Measurements from ENCODE around the gene NR1D1. TPM values are rescaled to one million over a fixed set of nuclear protein-coding genes. Genes with fewer than 3 reads are reported as not detected.
"Not testable (repeated sequence)": the region's sequence is repeated elsewhere in the genome, so short reads cannot be mapped to it uniquely, and the experiment has no call there.

The NR1D1 gene
- 21.1 TPM for total RNA-seq
- long read RNA-seq, transcript NR1D1-201 (8 exons, 2,772 nt) = major isoform, 39 of 48 reads
- long read RNA-seq, partial matches to known transcripts = 7 of 48 reads
- long read RNA-seq, other reads (novel, unspliced or antisense) = 2 of 48 reads

- intact Hi-C loops (cut with DNase I) = loop anchor here (5.0 kb wide), 1 partner anchor 33 kb away; no protein-coding TSS in a partner anchor
- ATAC-seq (ENCODE audit: poor library complexity) = no peak
These were observed at the start of gene NR1D1 for GRCh38 chr17:40100419-40100668. TSS of gene NR1D1 (minus strand) at chr17:40100589. CDS start at chr17:40100094, 495 bp downstream.

DNA sequence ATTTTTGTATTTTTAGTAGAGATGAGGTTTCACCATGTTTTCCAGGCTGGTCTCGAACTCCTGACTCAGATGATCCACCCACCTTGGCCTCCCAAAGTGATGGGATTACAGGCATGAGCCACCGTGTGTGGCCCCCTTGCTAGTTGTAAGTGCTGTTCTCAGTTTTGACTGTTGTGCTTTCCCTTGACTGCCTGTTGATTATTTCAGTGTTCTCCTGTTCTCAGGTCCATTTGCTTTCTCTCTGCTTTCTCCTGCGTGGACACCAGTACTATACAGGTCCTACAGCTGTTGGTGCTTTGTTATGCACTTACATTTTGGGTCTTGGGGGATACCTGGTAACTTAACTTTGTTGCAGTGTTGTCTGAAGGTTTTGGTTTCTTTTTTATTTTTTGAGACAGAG is 48.1 kb upstream of the NR1D1 start:
- ATAC-seq (ENCODE audit: poor library complexity) (no peak), DNase-seq (no peak)
- intact Hi-C loops (cut with DNase I) = no loop called here

More at GRCh38 chr17:40100419-40100668, at the start of gene NR1D1:
- no peak for DNase-seq

- DNase-seq (no peak), ATAC-seq (ENCODE audit: poor library complexity) (no peak)
- intact Hi-C loops (cut with DNase I) = no loop called here
These were observed 45.1 kb upstream of the NR1D1 start for GRCh38 chr17:40145476-40145875.

DNA sequence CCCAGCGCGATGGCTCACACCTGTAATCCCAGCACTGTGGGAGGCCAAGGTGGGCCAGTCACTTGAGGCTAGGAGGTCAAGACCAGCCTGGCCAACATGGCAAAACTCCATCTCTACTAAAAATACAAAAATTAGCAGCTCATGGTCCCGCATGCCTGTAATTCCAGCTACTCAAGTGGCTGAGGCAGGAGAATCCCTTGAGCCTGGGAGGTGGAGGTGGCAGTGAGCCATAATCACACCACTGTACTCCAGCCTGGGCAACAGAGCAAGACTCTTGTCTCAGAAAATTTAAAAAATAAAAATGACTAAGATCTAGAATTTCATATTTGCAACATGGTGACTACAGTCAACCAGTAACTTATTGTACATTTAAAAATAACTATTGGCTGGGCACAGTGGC is 42.8 kb upstream of the NR1D1 start:
- intact Hi-C loops (cut with DNase I); DNase-seq; ATAC-seq (ENCODE audit: poor library complexity): not testable (repeated sequence)

DNA sequence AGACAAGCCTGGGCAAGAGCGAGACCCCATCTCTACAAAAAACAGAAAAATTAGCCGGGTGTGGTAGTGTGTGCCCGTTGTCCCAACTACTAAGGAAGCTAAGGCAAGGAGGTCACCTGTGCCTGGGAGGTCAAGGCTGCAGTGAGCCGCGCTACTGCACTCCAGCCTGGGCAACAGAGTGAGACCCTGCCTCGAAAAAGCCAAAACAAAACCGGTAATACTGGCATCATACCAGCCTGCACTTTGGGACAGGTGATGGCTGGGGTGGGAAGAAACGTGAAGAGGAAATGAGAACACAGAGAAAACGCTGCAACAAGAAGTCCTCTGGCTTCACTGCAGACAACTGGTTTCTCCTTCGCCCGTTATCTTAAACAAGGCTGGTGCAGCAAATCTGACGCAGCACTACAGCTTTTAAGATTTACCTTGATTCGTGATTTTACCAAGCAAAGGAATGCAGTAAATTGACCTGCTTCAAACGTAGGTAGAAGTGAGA is 39.2 kb upstream of the NR1D1 start:
- intact Hi-C loops (cut with DNase I) = no loop called here
- no peak for DNase-seq
- ATAC-seq (ENCODE audit: poor library complexity) = peak; percentile 3

DNA sequence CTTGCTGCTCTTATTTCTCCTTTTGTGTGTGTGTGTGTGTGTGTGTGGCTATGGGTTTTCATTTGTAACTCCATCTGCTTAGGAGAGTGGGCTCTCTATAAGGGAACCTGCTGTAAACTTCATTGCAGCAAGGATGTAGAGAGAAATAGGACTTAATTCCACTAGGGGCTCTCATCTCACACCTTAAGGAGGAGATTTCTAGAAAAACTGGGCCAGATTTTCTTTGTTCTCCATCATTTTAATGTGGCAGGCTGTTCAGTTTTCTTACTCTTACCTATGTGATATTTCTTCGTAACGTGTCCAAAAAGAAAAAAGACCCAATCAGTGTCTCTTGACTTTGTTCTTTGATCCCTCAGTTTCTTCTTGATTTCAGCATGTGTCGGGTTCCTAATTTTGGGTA is 35.4 kb upstream of the NR1D1 start:
- intact Hi-C loops (cut with DNase I) = no loop called here
- DNase-seq (no peak), ATAC-seq (ENCODE audit: poor library complexity) (no peak)

DNA sequence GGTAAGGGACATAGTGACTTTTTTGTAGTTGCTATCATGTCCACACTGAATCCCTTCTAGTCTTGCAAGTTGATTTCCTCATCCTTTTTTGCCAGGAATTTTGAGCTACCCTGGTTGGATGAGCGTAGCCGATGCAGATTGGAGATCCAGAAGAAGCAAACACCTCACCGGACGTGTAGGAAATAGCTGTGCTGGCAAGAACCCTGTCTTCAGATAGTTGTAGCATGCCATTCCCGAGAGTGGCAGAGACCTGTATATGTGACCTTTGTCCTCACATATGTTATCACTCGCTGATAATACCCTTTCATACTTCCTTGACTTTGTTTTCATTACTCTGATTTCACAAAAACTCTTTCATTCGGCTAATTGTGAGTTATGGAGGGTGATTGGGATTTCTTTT is 33.8 kb upstream of the NR1D1 start:
- no peak for DNase-seq
- intact Hi-C loops (cut with DNase I) = no loop called here

DNA sequence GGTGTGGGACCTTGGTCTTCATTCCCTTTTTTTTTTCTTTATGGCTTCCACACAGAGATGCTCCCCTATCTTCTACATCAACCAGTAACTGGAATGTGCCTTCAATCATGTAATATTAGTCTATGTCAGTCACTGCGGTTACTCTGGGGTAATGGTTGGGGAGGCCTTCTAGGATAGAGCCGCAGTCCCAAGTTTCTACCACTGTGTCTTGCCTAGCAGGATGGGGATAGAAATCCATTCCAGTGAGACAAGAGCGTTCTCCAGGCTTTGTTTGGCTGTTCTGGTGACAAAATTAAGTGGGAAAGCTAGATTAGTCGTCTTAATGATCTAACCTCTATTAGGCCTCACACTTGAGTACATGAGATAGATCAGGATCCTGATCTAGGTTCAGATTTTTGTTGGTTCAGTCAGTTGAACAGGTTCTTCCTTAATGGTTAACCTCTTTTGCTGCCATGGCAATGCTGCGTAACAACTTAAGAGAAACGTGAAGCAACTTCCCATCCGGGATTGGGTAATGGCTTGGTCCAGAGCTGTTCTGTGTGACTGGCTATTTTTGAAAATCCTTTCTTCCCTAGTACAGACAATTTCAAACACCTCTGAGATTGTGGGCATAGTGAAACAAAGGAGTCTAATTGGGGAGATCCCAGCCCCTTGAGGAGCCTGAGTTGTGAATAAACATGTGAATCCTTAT is 30.1 kb upstream of the NR1D1 start:
- intact Hi-C loops (cut with DNase I) = no loop called here
- ATAC-seq (ENCODE audit: poor library complexity) = peak; percentile 35
- no peak for DNase-seq

More for the DNA sequence above, 33.8 kb upstream of the NR1D1 start:
- no peak for ATAC-seq (ENCODE audit: poor library complexity)

GRCh38 chr17:40129498-40129897 is 29.1 kb upstream of the NR1D1 start:
- ATAC-seq (ENCODE audit: poor library complexity) (no peak), DNase-seq (no peak)
- intact Hi-C loops (cut with DNase I) = no loop called here

DNA sequence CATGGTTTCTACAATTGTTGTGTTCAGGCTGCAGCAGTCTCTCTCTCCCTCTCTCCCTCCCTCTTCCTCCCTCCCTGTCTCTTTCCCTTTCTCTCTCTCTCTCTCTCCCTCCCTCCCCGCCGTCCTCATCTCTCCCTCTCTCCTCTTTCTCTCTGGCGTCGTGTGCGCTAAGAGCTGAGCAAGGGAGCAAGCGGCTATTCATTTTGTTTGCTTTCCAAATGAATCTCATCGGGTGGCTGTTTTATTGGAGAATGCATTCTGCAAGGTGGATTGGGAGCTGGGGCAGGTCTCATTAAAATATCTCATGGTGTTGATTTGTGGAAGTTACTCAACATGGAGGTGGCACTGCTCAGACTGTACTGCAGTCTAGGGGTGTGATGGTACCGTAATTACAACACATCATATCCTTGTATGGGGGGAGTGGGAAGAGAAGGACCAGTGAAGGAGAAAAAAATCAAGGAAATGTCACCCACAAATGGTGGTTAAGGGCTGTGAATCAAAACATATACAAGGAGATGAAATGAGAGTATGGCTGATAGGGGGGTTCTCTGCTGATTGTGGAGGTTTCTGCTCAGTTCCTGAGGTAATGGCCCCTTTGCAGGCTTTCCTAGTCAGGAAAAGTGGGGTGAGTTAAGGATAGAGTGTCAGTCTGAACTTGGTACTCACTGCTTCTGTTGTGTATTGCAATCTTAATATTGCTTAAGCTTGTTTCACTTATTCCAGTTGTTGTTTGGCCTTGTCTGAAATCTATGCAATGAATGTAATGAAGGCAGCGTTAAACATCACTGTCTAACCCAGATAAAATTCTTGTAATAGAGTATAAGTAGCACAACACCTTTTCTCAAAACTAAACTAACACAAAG is 24.1 kb upstream of the NR1D1 start:
- DNase-seq (no peak), ATAC-seq (ENCODE audit: poor library complexity) (peak; percentile 9)
- intact Hi-C loops (cut with DNase I) = no loop called here

GRCh38 chr17:40123811-40124114 is 23.4 kb upstream of the NR1D1 start:
- intact Hi-C loops (cut with DNase I) = no loop called here
- ATAC-seq (ENCODE audit: poor library complexity) (no peak), DNase-seq (no peak)

DNA sequence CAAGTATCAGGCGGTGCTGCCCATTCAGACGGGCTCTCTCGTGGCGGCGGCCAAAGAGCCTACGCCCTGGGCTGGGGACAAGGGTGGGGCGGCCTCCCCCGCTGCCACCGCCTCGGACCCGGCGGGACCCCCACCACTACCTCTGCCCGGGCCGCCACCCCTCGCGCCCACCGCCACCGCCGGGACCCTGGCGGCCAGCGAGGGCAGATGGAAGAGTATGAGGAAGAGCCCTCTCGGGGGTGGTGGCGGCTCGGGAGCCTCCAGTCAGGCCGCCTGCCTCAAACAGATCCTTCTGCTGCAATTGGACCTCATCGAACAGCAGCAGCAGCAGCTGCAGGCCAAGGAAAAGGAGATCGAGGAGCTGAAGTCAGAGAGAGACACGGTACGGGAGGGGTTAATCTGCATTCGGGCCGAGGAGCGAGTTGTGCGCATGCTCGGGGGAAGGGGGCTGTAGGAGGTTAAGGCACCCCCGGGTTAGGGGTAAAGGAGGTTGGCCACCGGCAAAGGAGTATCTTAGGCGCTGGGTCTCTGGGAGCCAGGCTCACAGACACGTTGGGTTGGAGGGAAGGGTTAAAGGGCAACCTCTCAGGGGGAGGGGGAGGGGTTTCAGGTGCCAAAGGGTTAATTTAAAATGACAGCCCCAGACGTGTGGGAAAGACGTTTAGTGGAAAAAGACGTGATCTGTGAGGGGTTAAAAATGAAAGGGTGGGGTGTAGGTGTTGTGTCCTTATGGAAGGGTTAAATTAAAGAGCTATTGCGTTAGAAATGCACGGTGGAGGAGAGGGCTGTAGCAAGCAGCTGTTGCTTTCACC is 22.8 kb upstream of the NR1D1 start:
- intact Hi-C loops (cut with DNase I) = no loop called here
- DNase-seq (peak; percentile 61), ATAC-seq (ENCODE audit: poor library complexity) (peak; percentile 36)

GRCh38 chr17:40122136-40122998 is 22.0 kb upstream of the NR1D1 start:
- intact Hi-C loops (cut with DNase I) = no loop called here
- peak; percentile 73 for DNase-seq
- ATAC-seq (ENCODE audit: poor library complexity) = peak; percentile 47

GRCh38 chr17:40121181-40122135 is 21.1 kb upstream of the NR1D1 start, which contains the start of gene MSL1:
TSS of gene MSL1 (plus strand) at chr17:40121971. CDS start at chr17:40122613, 642 bp downstream.
- DNase-seq (peak; percentile 94), ATAC-seq (ENCODE audit: poor library complexity) (peak; percentile 91)
- intact Hi-C loops (cut with DNase I) = no loop called here

GRCh38 chr17:40115101-40115436 is 14.7 kb upstream of the NR1D1 start:
- no peak for DNase-seq
- intact Hi-C loops (cut with DNase I) = no loop called here
- no peak for ATAC-seq (ENCODE audit: poor library complexity)

DNA sequence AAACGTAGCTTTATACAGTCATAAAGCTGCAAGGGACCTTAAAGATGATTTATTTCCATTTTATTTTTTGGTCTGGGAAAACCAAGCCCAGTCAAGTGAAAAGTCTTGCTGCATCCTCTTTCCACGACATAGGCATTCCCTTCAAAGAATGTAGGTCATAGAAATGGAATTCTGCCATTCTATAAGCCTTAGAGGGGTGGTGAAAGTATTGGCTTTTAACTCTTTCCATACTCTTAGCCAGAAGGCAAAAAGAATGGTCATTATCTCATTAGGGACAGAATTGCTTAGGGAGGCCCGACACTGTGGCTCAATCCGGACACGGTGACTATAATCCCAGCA is 13.5 kb upstream of the NR1D1 start:
- ATAC-seq (ENCODE audit: poor library complexity) (no peak), DNase-seq (no peak)
- intact Hi-C loops (cut with DNase I) = loop anchor here (5.0 kb wide), 1 partner anchor 53 kb away; no protein-coding TSS in a partner anchor

All from Right ventricle myocardium superior (tissue), 1 donor.